GM19023 (cell line): ENCODE data around the gene SLC49A3.
"Not testable (repeated sequence)": the region's sequence is repeated elsewhere in the genome, so short reads cannot be mapped to it uniquely, and the experiment has no call there.

Experiments used
- ATAC-seq: cut with Tn5 transposase; IDR thresholded peaks from one replicate; pipeline ENCODE4 v1.9.1; 2021; ENCODE audit warnings: mild to moderate bottlenecking, moderate library complexity; ENCODE audit not compliant: unreplicated experiment

Gene SLC49A3

GRCh38 chr4:654871-655463 is 34.0 kb downstream of the SLC49A3 start:
- ATAC-seq = no peak

DNA sequence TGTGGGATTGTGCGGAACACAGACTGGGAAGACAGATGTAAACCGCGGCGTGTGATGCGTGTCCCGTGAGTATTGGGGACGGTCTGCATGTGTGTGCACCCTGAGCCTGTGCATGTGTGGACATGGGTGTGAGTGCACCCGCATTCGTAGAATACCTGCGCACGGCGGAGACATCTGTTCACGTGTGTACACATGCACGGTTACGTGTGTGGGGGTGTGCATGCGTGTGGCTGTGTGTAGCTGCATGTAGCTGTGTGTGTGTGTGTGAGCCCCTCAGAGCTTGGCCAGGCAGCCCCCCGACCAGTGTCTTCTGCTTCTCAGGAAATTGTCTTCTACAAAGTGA is 34.5 kb downstream of the SLC49A3 start:
- no peak for ATAC-seq

GRCh38 chr4:653831-654502 is 35.0 kb downstream of the SLC49A3 start:
- ATAC-seq = no peak

DNA sequence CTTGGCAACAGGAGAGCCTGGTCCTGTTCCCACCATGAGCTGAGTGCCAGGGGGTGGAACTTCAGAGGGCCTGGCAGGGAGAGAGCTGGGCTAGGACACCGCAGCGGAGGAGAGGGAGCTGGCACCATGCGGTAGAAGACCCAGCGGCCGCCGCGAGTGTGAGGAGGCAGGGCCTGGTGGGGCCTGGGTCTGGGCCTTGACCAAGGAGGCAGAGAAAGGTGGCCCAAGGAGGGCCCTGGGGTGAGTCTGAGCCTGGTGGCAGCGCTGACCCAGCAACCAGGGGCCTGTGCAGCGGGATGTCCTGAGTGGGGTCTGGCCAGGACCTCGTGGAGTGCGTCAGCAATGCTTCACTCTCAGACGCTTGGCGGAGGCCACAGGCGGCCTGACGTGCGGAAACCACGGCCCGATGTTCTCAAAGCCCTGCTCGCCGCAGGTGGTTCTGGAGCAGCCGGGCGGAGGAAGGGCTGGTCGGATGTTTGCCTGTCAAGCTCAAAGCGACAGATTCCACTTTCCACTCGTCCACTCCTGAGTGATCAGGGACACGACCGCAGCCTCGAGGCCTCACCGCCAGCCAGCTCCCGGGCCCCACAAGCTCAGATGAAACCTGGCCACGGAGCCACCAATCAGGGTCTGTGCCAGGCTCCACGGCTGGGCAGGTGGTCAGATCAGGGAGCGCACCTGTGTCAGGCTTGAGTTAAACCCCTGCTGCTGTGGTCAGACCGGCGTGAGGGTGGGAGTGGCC is 35.7 kb downstream of the SLC49A3 start:
- ATAC-seq = no peak

DNA sequence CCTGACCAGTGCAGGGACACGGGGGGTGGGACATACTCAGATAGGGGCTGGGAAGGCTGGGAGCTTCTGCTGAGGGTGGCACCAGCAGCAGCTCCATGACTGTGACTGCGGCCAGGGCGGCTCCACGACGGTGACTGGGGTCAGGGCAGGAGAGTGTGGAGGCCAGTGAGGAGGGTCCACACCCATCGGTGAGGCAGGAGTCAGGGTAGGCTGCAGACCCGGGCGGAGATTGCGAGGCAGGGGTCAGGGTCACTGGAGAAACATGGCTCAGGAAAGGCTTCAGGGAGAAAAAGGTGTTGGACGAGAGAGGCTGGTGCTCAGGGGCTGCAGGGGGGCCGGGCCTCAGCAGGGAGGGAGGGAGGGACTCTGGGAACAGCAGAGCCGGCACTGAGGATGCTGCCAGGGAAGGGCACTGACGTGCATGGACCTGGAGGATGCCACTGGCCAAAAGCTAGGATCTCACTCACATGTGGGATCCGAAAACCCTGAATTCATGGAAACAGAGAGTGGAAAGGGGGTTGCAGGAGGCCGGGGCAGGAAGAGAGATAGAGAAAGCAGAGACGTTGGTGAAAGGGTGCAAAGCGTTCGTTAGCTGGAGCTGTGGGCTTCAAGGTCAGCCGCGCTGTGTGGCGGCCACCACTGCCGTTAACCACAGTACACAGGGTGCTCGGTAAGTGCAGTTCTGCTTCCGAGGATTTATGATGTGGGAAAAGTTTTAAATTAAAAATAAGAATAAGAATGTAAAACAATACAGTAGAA is 36.9 kb downstream of the SLC49A3 start:
- ATAC-seq = no peak

DNA sequence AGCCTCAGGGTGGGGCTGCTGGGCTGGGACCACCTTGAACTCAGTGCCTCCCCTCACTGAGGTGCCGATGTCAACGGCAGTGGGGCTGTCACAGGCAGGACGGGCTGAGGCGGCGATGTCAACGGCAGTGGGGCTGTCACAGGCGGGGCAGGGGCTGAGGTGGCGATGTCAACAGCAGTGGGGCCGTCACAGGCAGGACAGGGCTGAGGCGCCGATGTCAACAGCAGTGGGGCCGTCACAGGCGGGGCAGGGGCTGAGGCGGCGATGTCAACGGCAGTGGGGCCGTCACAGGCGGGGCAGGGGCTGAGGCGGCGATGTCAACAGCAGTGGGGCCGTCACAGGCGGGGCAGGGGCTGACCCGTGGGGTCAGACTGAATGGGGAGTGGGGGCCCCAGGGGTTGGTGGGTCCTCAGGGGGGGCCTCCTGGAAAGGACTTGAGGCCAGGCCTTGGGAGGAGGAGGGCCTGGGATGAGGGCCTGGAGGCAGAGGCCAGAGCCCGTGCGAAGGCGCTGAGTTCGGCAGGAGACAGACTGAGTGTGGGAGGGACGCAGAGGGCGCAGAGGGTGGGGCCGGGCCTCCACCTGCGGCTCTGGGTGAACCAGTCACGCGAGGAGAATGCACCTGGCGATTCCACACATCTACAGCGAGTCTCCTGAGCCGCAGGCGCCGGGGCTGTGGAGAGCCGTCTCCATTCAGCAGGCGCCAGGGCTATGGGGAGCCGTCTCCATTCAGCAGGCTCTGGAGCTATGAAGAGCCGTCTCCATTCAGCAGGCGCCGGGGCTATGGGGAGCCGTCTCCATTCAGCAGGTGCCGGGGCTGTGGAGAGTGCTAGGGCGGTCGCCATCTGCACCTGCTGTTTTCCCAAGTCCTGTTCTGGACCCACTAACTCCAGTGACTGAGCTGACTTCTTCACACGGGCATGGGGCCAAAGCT is 37.7 kb downstream of the SLC49A3 start:
- no peak for ATAC-seq

GRCh38 chr4:650461-650860 is 38.5 kb downstream of the SLC49A3 start:
- ATAC-seq = no peak

- no peak for ATAC-seq
Measured at GRCh38 chr4:649751-650310, 39.1 kb downstream of the SLC49A3 start.

- no peak for ATAC-seq
Measured at GRCh38 chr4:649293-649625, 39.7 kb downstream of the SLC49A3 start.

- ATAC-seq = no peak
Measured at GRCh38 chr4:648579-649292, 40.2 kb downstream of the SLC49A3 start.

DNA sequence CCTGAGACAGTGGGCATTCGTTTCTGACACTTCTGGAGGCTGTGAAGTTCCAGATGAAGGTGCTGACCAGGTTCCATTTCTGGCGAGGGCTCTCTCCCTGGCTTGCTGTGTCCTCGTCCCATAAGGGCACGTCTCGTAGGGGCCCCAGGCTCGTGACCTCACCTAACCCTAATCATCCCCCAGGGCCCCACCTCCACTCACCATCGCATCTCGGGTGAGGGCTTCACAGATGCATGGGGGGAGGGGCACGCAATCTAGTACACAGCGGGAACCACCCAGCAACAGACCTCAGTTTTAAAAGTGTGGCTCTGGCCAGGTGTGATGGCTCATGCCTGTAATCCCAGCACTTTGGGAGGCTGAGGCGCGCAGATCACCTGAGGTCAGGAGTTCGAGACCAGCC is 41.5 kb downstream of the SLC49A3 start:
- no peak for ATAC-seq

DNA sequence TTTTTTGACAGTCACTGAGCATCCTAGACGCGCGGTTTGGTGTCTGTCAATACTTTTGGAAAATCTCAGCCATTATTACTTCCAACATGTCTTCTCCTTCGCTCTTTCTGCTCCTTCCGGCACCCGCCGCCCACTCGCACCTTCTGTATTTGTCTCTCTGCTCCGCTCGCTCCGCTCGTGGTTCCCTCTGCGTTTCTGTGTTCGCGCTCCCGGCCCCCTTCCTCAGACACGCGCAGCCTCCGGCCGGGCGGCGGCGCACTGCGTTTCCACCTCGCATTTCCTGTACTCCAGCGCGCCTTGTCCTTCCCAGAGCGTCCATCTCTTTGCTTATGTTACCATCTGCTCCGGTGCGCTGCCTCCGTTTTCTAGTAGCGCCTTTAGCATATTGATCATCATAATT is 42.5 kb downstream of the SLC49A3 start:
- ATAC-seq = no peak

DNA sequence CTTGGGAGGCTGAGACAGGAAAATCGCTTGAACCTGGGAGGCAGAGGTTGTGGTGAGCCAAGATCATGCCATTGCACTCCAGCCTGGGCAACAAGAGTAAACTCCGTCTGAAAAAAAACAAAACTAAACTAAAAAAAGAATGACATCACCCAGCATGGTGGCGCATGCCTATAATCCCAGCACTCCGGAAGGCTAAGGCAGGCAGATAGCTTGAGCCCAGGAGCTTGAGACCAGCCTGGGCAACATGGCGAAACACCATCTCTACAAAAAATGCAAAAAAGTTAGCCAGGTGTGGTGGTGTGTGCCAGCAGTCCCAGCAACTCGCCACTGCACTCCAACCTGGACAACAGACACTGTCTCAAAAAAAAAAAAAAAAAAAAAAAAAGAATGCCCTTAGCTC is 46.6 kb downstream of the SLC49A3 start:
- ATAC-seq = not testable (repeated sequence)

DNA sequence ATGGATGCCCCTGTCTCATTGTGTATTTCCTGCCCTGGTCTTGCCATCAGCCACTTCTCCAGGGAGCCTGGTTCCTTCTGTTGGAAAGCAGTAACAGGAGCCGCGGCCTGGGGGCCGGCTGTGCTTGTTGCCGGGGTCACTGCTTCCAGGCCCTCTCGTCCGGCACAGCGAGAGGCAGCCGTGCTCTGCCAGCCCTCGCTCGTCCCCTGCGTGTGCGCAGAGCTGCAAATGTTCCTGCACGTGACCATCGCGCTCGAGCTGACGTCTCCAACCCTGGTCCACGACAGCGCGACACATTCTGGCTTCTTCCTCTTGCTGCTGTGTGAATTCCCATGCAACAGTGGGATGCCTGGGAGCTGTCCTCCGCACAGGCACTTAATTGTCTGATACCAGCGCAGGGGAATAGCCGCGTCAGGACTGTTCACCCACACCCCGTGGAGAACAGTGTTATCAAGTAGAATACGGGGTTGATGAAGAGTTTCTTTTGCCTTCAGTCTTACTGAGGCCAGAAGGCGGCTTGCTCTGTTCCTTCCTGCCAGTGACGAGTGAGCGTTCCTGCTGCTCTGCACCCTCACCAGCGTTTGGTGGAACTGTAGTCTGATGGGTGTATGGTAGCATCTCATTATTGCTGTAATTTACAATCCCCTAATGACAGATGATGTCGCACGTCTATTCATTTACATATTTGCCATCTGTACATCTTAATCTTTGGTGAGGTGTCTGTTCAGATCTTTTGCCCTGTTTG is 51.2 kb downstream of the SLC49A3 start:
- ATAC-seq = no peak

GRCh38 chr4:636628-637159 is 52.3 kb downstream of the SLC49A3 start:
- no peak for ATAC-seq

GRCh38 chr4:635851-636627 is 52.9 kb downstream of the SLC49A3 start:
- no peak for ATAC-seq

DNA sequence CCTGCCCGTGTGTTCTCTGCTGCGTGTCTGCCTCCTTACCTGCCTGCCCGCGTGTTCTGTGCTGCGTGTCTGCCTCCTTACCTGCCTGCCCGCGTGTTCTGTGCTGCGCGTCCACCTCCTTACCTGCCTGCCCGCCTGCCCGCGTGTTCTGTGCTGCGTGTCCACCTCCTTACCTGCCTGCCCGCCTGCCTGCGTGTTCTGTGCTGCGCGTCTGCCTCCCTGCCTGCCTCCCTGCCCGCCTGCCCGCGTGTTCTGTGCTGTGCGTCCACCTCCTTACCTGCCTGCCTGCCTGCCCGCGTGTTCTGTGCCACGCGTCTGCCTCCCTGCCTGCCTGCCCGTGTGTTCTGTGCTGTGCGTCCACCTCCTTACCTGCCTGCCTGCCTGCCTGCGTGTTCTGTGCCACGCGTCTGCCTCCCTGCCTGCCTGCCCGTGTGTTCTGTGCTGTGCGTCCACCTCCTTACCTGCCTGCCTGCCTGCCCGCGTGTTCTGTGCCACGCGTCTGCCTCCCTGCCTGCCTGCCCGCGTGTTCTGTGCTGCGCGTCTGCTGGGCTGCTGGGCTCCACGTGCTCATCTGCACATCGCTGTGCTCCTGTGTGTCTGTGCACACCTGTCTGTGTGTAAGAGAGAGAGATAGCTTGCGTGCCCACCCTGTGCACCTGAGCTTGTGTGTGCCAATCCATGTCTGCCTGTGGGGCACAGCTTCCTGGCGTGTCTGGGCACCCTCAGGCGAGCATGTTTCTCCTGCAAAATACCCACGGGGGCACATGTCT is 53.7 kb downstream of the SLC49A3 start:
- not testable (repeated sequence) for ATAC-seq
